Trophoblast cell (in vitro differentiated cells and primary cell): ENCODE data around the gene PDCD6IP.

ENCODE experiments used
- DNase-seq, 2 donors: peaks; one replicate each; pipeline ENCODE4 v3.0.0-alpha.2; 2016
- H2AFZ ChIP-seq: 2 replicates; pipeline ENCODE4 v1.6.1; 2013; ENCODE audit warnings: low read length, moderate library complexity, mild to moderate bottlenecking; ENCODE audit not compliant: insufficient read depth, poor library complexity
- H2AK5ac ChIP-seq: 2 replicates; pipeline ENCODE4 v1.6.1; 2013; ENCODE audit warnings: mild to moderate bottlenecking, low read length
- H2BK120ac ChIP-seq: 2 replicates; pipeline ENCODE4 v1.6.1; 2013; ENCODE audit warnings: low read length, mild to moderate bottlenecking, moderate library complexity; ENCODE audit not compliant: insufficient read depth, poor library complexity
- H2BK12ac ChIP-seq: 2 replicates; pipeline ENCODE4 v1.6.1; 2013; ENCODE audit warnings: mild to moderate bottlenecking, low read length, moderate library complexity
- H2BK5ac ChIP-seq: 2 replicates; pipeline ENCODE4 v1.6.1; 2013; ENCODE audit warnings: low read length, low read depth, moderate library complexity, mild to moderate bottlenecking; ENCODE audit not compliant: poor library complexity
- H3K14ac ChIP-seq: 2 replicates; pipeline ENCODE4 v1.6.1; 2013; ENCODE audit warnings: mild to moderate bottlenecking, low read length
- H3K18ac ChIP-seq: 2 replicates; pipeline ENCODE4 v1.6.1; 2013; ENCODE audit warnings: mild to moderate bottlenecking, low read length
- H3K23ac ChIP-seq: 2 replicates; pipeline ENCODE4 v1.6.1; 2013; ENCODE audit warnings: low read length
- H3K27ac ChIP-seq: 2 replicates; pipeline ENCODE4 v1.5.1; 2013; ENCODE audit warnings: low read depth, mild to moderate bottlenecking, inconsistent platforms, low read length, moderate library complexity
- H3K27me3 ChIP-seq: 2 replicates; pipeline ENCODE4 v1.6.1; 2013; ENCODE audit warnings: inconsistent platforms, mild to moderate bottlenecking, low read length, moderate library complexity; ENCODE audit not compliant: insufficient read depth
- H3K36me3 ChIP-seq, 2 experiments: 1 replicate in 1 of 2; 2 replicates in 1 of 2; pipeline ENCODE4 v1.6.1; 2013; ENCODE audit warnings: low read length in 2 of 2, mild to moderate bottlenecking in 2 of 2, moderate library complexity in 1 of 2; ENCODE audit not compliant: insufficient read depth in 2 of 2, control insufficient read depth in 1 of 2
- H3K4ac ChIP-seq: 2 replicates; pipeline ENCODE4 v1.6.1; 2013; ENCODE audit warnings: low read depth, mild to moderate bottlenecking, low read length, moderate library complexity
- H3K4me1 ChIP-seq, 2 experiments: 1 replicate in 1 of 2; 2 replicates in 1 of 2; pipeline ENCODE4 v1.6.1; 2013; ENCODE audit warnings: low read length in 2 of 2, mild to moderate bottlenecking in 2 of 2, moderate library complexity in 1 of 2; ENCODE audit not compliant: insufficient read depth in 2 of 2, control insufficient read depth in 1 of 2
- H3K4me2 ChIP-seq: 2 replicates; pipeline ENCODE4 v1.6.1; 2013; ENCODE audit warnings: inconsistent platforms, mild to moderate bottlenecking, low read length, moderate library complexity
- H3K4me3 ChIP-seq: 2 replicates; pipeline ENCODE4 v1.5.1; 2013; ENCODE audit warnings: mild to moderate bottlenecking, low read depth, low read length, inconsistent platforms
- H3K79me1 ChIP-seq: one replicate; pipeline ENCODE4 v1.6.1; 2013; ENCODE audit warnings: low read length
- H3K79me2 ChIP-seq: 2 replicates; pipeline ENCODE4 v1.6.1; 2013; ENCODE audit warnings: low read length, mild to moderate bottlenecking; ENCODE audit not compliant: control insufficient read depth, insufficient read depth, poor library complexity
- H3K9ac ChIP-seq: 2 replicates; pipeline ENCODE4 v1.6.1; 2013; ENCODE audit warnings: mild to moderate bottlenecking, low read length
- H3K9me3 ChIP-seq: 2 replicates; pipeline ENCODE4 v1.6.1; 2013; ENCODE audit warnings: low read depth, mild to moderate bottlenecking, control low read depth, inconsistent platforms, low read length; ENCODE audit not compliant: insufficient read depth
- H4K12ac ChIP-seq: 2 replicates; pipeline ENCODE4 v1.6.1; 2013; ENCODE audit warnings: low read depth, mild to moderate bottlenecking, low read length, moderate library complexity
- H4K8ac ChIP-seq: 2 replicates; pipeline ENCODE4 v1.6.1; 2013; ENCODE audit warnings: low read depth, mild to moderate bottlenecking, low read length, moderate library complexity
- H4K91ac ChIP-seq: one replicate; pipeline ENCODE4 v1.6.1; 2013; ENCODE audit warnings: low read depth, mild to moderate bottlenecking, low read length, moderate library complexity
- WGBS: extraction: QIAGEN DNeasy Blood & Tissue Kit; methylation state at CpG from one replicate; pipeline ENCODE4 v1.1.7; 2013; ENCODE audit warnings: missing lambda C conversion rate; ENCODE audit not compliant: insufficient read length, insufficient coverage; ENCODE audit errors: extremely low coverage; 5-methylcytosine and 5-hydroxymethylcytosine counted together

Gene PDCD6IP

GRCh38 chr3:33909547-33909946 lies 111.1 kb downstream of the PDCD6IP start:
- no CpG with 5 or more reads among the region's 5 CpGs for WGBS

DNA sequence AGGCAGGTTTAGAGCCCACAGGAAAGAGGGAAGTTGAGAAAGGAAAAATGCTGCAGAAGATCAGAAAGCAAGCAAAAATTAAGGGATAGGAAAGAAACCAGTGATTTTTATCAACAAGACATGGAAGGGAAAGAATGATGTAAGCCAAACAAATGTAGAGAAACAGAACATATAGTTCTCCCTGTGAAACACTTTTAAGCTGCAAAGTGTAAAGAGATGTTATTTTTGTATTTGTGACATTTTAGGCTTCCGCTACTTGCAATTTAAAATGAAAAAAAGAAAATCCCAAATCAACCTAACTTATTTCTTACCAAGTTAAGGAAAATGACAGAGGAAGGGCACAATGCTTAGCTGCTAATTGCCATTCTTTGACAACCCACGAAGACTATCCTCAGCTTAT lies 111.6 kb downstream of the PDCD6IP start:
- no CpG with 5 or more reads among the region's 2 CpGs for WGBS

More at GRCh38 chr3:33909547-33909946, 111.1 kb downstream of the PDCD6IP start:
- no peak overlapping the region for H3K27ac ChIP-seq
- no peak for DNase-seq
- no peak overlapping the region for H3K14ac ChIP-seq
- H3K27me3 ChIP-seq: no peaks in the 10 kb centered on the region
- H3K36me3 ChIP-seq: no peaks in the 10 kb centered on the region
- H3K79me2 ChIP-seq: no peaks in the 10 kb centered on the region
- no peak overlapping the region for H4K12ac ChIP-seq
- H3K4ac ChIP-seq: no peak overlapping the region
- H2AK5ac ChIP-seq: no peak overlapping the region
- H3K23ac ChIP-seq: no peak overlapping the region
- H3K18ac ChIP-seq: no peak overlapping the region
- H4K8ac ChIP-seq: no peak overlapping the region
- H4K91ac ChIP-seq: no peak overlapping the region
- no peak overlapping the region for H3K9ac ChIP-seq
- H2AFZ ChIP-seq: no peak overlapping the region
- no peaks in the 10 kb centered on the region for H3K79me1 ChIP-seq
- no peak overlapping the region for H3K4me3 ChIP-seq
- H3K4me2 ChIP-seq: no peak overlapping the region
- no peak overlapping the region for H2BK120ac ChIP-seq
- H2BK12ac ChIP-seq: no peak overlapping the region
- H2BK5ac ChIP-seq: no peak overlapping the region
- peaks cover 4 to 6% of the 10 kb centered on the region in 2 experiments for H3K4me1 ChIP-seq
- no peaks in the 10 kb centered on the region for H3K9me3 ChIP-seq

GRCh38 chr3:33911525-33912322 lies 113.3 kb downstream of the PDCD6IP start:
- Histone ChIP-seq H3K23ac (no peak overlapping the region), H3K79me1 (no peaks in the 10 kb centered on the region), H3K79me2 (no peaks in the 10 kb centered on the region)

More for the DNA sequence above, 111.6 kb downstream of the PDCD6IP start:
- H2BK12ac ChIP-seq: no peak overlapping the region
- H3K23ac ChIP-seq: no peak overlapping the region
- no peak overlapping the region for H2BK120ac ChIP-seq
- no peak overlapping the region for H4K12ac ChIP-seq
- no peak overlapping the region for H2BK5ac ChIP-seq
- no peak overlapping the region for H4K91ac ChIP-seq
- no peak overlapping the region for H2AK5ac ChIP-seq
- H3K27ac ChIP-seq: no peak overlapping the region
- H3K18ac ChIP-seq: no peak overlapping the region
- H3K4ac ChIP-seq: no peak overlapping the region
- H3K27me3 ChIP-seq: no peaks in the 10 kb centered on the region
- H2AFZ ChIP-seq: no peak overlapping the region
- H3K4me2 ChIP-seq: no peak overlapping the region
- H3K14ac ChIP-seq: no peak overlapping the region
- H3K4me3 ChIP-seq: no peak overlapping the region
- H3K36me3 ChIP-seq: no peaks in the 10 kb centered on the region
- no peaks in the 10 kb centered on the region for H3K79me1 ChIP-seq
- no peak overlapping the region for H4K8ac ChIP-seq
- no peaks in the 10 kb centered on the region for H3K9me3 ChIP-seq
- H3K9ac ChIP-seq: no peak overlapping the region
- no peak for DNase-seq
- peaks cover 4 to 6% of the 10 kb centered on the region in 2 experiments for H3K4me1 ChIP-seq
- no peaks in the 10 kb centered on the region for H3K79me2 ChIP-seq

DNA sequence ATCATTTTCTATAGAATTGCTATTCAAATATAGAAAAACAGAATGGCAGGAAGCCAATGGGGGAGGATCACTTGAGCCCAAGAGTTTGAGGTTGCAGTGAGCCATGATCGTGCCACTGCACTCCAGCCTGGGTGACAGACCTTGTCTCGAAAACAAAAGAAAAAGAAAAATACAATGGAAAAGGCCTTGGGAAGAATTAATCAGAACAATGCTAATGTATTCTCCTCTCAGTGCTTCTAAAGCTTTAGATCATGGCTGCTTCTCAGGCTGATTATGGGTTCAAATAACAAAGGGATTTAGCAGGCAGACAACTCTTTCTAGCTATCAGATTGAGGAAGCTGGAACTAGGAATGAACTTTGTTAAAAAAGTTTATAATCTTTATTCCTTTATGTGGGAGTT lies 115.8 kb downstream of the PDCD6IP start:
- no peak overlapping the region for H3K14ac ChIP-seq
- no peak overlapping the region for H3K4ac ChIP-seq
- no peak overlapping the region for H3K23ac ChIP-seq
- H3K18ac ChIP-seq: no peak overlapping the region
- H4K8ac ChIP-seq: no peak overlapping the region
- no peaks in the 10 kb centered on the region for H3K36me3 ChIP-seq
- no peak overlapping the region for H3K4me2 ChIP-seq
- H3K27me3 ChIP-seq: no peaks in the 10 kb centered on the region
- H3K27ac ChIP-seq: no peak overlapping the region
- no peak overlapping the region for H2BK12ac ChIP-seq
- no CpG with 5 or more reads among the region's 2 CpGs for WGBS
- no peak overlapping the region for H2AK5ac ChIP-seq
- H3K9ac ChIP-seq: no peak overlapping the region
- no peak overlapping the region for H4K12ac ChIP-seq
- H2AFZ ChIP-seq: no peak overlapping the region
- H3K4me1 ChIP-seq: peaks cover 4 to 6% of the 10 kb centered on the region in 2 experiments
- H2BK120ac ChIP-seq: no peak overlapping the region
- no peak overlapping the region for H2BK5ac ChIP-seq
- no peak overlapping the region for H3K4me3 ChIP-seq
- no peak overlapping the region for H4K91ac ChIP-seq
- H3K79me1 ChIP-seq: no peaks in the 10 kb centered on the region
- H3K9me3 ChIP-seq: no peaks in the 10 kb centered on the region
- no peaks in the 10 kb centered on the region for H3K79me2 ChIP-seq
- DNase-seq: no peak

More at GRCh38 chr3:33911525-33912322, 113.3 kb downstream of the PDCD6IP start:
- Histone ChIP-seq H3K27ac (no peak overlapping the region), H4K8ac (no peak overlapping the region), H3K9ac (no peak overlapping the region), H2BK5ac (no peak overlapping the region), H3K14ac (no peak overlapping the region), H3K36me3 (no peaks in the 10 kb centered on the region), H3K4me1 (peaks cover 4 to 6% of the 10 kb centered on the region in 2 experiments), H2AFZ (no peak overlapping the region), H4K91ac (no peak overlapping the region), H2AK5ac (no peak overlapping the region), H3K4me3 (no peak overlapping the region), H2BK120ac (no peak overlapping the region), H3K18ac (no peak overlapping the region), H2BK12ac (no peak overlapping the region), H3K4me2 (no peak overlapping the region), H3K4ac (no peak overlapping the region), H4K12ac (no peak overlapping the region), H3K9me3 (no peaks in the 10 kb centered on the region), H3K27me3 (no peaks in the 10 kb centered on the region)
- peak; percentile 16 to 85 for DNase-seq
- WGBS: no CpG with 5 or more reads among the region's 4 CpGs
